ENCODE data around the gene NEK10. TPM values are rescaled to one million over a fixed set of nuclear protein-coding genes. Genes with fewer than 3 reads are reported as not detected.
"Not testable (repeated sequence)": the region's sequence is repeated elsewhere in the genome, so short reads cannot be mapped to it uniquely, and the experiment has no call there.

Gene NEK10, protein sequence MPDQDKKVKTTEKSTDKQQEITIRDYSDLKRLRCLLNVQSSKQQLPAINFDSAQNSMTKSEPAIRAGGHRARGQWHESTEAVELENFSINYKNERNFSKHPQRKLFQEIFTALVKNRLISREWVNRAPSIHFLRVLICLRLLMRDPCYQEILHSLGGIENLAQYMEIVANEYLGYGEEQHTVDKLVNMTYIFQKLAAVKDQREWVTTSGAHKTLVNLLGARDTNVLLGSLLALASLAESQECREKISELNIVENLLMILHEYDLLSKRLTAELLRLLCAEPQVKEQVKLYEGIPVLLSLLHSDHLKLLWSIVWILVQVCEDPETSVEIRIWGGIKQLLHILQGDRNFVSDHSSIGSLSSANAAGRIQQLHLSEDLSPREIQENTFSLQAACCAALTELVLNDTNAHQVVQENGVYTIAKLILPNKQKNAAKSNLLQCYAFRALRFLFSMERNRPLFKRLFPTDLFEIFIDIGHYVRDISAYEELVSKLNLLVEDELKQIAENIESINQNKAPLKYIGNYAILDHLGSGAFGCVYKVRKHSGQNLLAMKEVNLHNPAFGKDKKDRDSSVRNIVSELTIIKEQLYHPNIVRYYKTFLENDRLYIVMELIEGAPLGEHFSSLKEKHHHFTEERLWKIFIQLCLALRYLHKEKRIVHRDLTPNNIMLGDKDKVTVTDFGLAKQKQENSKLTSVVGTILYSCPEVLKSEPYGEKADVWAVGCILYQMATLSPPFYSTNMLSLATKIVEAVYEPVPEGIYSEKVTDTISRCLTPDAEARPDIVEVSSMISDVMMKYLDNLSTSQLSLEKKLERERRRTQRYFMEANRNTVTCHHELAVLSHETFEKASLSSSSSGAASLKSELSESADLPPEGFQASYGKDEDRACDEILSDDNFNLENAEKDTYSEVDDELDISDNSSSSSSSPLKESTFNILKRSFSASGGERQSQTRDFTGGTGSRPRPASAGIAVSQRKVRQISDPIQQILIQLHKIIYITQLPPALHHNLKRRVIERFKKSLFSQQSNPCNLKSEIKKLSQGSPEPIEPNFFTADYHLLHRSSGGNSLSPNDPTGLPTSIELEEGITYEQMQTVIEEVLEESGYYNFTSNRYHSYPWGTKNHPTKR
- total RNA-seq = 1 to 10 TPM in 2 of 4 donors, under 1 TPM in 2; 0.58 to 2.5 (median 1.1) TPM

DNA sequence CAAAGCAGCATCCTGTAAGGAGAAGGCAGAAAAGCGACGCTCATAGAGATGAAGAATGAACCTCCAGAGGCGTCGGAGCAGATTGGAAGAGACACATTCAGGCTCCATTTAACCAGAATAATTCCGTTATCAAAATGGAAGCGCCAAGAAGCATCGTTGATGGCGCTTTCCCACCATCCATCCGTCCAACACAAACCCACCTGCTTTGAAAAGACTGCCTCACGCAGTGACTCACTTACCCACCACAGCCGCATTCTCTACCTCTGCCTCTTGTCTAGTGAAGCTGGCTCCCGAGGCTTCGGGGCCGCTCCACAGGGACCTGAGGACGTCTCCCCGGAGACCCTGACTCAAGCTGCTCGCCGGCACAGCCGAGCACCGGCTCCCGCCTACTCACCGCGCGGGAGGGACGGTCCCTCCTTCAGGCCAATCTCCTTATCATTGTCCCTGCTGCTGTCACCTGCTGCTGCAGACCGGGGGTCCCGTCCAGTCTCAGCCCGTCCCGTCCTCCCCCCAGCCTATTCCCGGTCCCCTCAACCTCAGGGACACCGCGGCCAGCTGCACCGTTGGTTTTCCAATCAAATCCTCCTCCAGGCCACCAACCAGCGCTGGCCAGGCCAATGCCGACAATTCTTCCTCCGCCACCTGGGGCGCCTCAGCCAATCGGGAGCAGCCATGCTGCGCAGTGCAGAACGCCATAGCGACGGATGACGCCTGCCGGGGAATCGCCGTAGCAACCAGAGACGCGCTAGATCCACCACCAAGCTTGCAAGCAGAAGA, at the start of gene NEK10:
Gene NEK10, minus strand, starts transcription at position 553 of the 777 bp plus-strand sequence. CDS start 16,501 bp downstream, outside the sequence.
- DNase-seq (ENCODE audit: extremely low spot score) = peak; percentile 97
- no peak within 1 kb of the TSS for H3K27ac ChIP-seq (replicated peaks in 1 of 4)
- TF ChIP-seq, protein P1, sequence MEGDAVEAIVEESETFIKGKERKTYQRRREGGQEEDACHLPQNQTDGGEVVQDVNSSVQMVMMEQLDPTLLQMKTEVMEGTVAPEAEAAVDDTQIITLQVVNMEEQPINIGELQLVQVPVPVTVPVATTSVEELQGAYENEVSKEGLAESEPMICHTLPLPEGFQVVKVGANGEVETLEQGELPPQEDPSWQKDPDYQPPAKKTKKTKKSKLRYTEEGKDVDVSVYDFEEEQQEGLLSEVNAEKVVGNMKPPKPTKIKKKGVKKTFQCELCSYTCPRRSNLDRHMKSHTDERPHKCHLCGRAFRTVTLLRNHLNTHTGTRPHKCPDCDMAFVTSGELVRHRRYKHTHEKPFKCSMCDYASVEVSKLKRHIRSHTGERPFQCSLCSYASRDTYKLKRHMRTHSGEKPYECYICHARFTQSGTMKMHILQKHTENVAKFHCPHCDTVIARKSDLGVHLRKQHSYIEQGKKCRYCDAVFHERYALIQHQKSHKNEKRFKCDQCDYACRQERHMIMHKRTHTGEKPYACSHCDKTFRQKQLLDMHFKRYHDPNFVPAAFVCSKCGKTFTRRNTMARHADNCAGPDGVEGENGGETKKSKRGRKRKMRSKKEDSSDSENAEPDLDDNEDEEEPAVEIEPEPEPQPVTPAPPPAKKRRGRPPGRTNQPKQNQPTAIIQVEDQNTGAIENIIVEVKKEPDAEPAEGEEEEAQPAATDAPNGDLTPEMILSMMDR (IDR thresholded peaks at IDR 0.05) = peak in 2 of 3 experiments; percentile 8 to 10
- TF ChIP-seq POLR2AphosphoS5 (IDR thresholded peaks at IDR 0.05) = peak; percentile 1 to 67
- no peak for TF ChIP-seq POLR2A (IDR thresholded peaks at IDR 0.05; ENCODE audit: low read depth)

DNA sequence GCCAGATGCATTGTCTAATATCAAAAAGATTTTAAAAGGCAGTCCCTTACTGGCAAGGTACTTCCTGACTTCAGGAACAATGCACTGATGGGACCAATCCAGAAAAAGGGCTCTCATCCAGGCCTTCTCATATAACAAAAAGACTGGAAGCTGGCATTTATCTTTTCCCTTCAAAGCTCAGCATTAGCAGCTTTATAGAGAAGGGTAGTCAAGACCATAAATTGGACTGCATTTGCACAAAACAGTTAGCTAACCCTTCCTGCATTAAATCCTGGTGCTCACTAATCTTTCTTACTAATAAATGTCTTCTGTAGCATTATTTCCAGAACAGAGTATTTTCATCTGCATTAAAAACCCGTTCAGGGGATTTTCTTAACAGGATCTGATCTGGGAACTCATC, 46.0 kb upstream of the NEK10 start:
- intact Hi-C loops (cut with DNase I) = no loop called here
- no peaks in the 10 kb centered on the region for H3K27me3 ChIP-seq
- no peaks in the 10 kb centered on the region for H3K4me1 ChIP-seq
- DNase-seq (ENCODE audit: extremely low spot score) = no peak
- WGBS = 86% methylated on average over 1 of the region's 1 CpG
- H3K9me3 ChIP-seq = no peaks in the 10 kb centered on the region
- no peak overlapping the region for H3K4me3 ChIP-seq
- TF ChIP-seq, protein P1 (IDR thresholded peaks at IDR 0.05) = no peak
- TF ChIP-seq POLR2A (IDR thresholded peaks at IDR 0.05; ENCODE audit: low read depth) (no peak), EP300 (IDR thresholded peaks at IDR 0.05) (no peak), POLR2AphosphoS5 (IDR thresholded peaks at IDR 0.05) (no peak)
- no peak overlapping the region for H3K27ac ChIP-seq (replicated peaks in 1 of 4)
- H3K36me3 ChIP-seq = peaks cover 21 to 56% (median 34%) of the 10 kb centered on the region in 4 donors

More for the DNA sequence above, at the start of gene NEK10:
- H3K9me3 ChIP-seq = no peaks in the 10 kb centered on the region
- intact Hi-C loops (cut with DNase I) = no loop called here
- no peaks in the 10 kb centered on the region for H3K27me3 ChIP-seq
- H3K4me3 ChIP-seq = peak within 1 kb of the TSS; percentile 61 to 75 (median 68)
- H3K36me3 ChIP-seq = peaks cover 0 to 5% (median 0%) of the 10 kb centered on the region in 4 donors
- WGBS = 3% methylated on average over 42 of the region's 48 CpGs
- H3K4me1 ChIP-seq = peaks cover 0 to 22% (median 17%) of the 10 kb centered on the region in 4 donors

DNA sequence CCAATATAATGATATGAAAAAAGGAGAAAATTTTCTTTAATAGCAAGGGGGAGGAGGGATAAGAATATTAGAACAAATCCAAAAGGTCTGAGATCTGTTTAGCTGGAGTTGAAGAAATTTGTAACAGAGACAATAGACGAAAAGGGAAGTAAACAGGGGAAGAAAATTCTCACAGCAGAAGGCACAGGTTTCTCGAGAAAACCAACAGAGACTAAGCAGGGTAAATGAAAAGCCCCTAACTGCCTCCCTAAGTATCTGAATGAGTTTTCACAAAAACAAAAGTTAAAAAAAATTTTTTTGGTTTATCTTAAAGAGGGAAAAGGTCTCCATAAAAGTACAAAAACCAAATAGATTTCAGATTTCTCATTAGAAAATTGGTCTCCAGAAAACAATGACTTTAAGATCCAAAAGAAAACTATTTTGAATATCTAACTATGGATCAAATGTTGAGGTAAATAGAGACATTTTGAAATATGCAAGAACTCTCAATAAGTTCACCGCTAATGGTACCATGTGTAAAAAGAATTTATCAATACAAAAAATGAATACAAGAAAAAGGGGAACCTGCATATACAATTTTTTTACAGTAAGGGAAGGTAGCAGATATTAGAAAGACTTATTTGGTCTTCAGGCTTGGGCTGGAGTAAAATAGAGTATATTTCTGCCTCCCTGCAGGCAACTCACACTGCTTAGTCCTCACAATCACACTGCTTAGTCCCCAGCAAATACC, 23.9 kb upstream of the NEK10 start:
- peaks cover 0 to 47% (median 9%) of the 10 kb centered on the region in 4 donors for H3K36me3 ChIP-seq
- 57% methylated on average over 3 of the region's 3 CpGs for WGBS
- no peaks in the 10 kb centered on the region for H3K9me3 ChIP-seq
- no peak overlapping the region for H3K4me3 ChIP-seq
- DNase-seq (ENCODE audit: extremely low spot score) = no peak
- no peak overlapping the region for H3K27ac ChIP-seq (replicated peaks in 1 of 4)
- intact Hi-C loops (cut with DNase I) = no loop called here
- TF ChIP-seq EP300 (IDR thresholded peaks at IDR 0.05) (no peak), POLR2A (IDR thresholded peaks at IDR 0.05; ENCODE audit: low read depth) (no peak), POLR2AphosphoS5 (IDR thresholded peaks at IDR 0.05) (no peak)
- TF ChIP-seq, protein P1 (IDR thresholded peaks at IDR 0.05) = no peak
- H3K4me1 ChIP-seq = no peaks in the 10 kb centered on the region
- H3K27me3 ChIP-seq = no peaks in the 10 kb centered on the region

DNA sequence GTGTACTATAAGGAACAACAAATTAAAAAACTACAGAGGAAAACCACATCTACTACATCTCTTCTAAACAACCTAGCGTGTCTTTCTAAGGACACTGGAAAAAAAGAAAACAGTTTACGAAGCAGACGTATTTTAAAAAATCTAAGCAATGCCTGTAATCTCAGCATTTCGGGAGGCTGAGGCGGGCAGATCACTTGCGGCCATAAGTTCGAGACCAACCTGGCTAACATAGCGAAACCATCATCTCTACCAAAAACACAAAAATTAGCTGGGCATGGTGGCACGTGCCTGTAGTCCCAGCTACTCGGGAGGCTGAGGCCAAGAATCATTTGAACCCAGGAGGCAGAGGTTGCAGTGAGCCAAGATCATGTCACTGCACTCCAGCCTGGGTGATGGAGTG, 23.2 kb upstream of the NEK10 start:
- H3K36me3 ChIP-seq = peaks cover 0 to 40% (median 9%) of the 10 kb centered on the region in 4 donors
- H3K4me1 ChIP-seq; H3K9me3 ChIP-seq; H3K4me3 ChIP-seq; H3K27ac ChIP-seq (replicated peaks in 1 of 4); DNase-seq (ENCODE audit: extremely low spot score); H3K27me3 ChIP-seq; intact Hi-C loops (cut with DNase I): not testable (repeated sequence)
- WGBS = 93% methylated on average over 10 of the region's 10 CpGs
